HG03108 (cell line): Measurements from ENCODE around the gene EREG.
"Not testable (repeated sequence)": the region's sequence is repeated elsewhere in the genome, so short reads cannot be mapped to it uniquely, and the experiment has no call there.

ENCODE experiments used
- ATAC-seq: cut with Tn5 transposase; IDR thresholded peaks from one replicate; pipeline ENCODE4 v1.9.1; 2021; ENCODE audit warnings: moderate library complexity; ENCODE audit not compliant: unreplicated experiment

Gene EREG

DNA sequence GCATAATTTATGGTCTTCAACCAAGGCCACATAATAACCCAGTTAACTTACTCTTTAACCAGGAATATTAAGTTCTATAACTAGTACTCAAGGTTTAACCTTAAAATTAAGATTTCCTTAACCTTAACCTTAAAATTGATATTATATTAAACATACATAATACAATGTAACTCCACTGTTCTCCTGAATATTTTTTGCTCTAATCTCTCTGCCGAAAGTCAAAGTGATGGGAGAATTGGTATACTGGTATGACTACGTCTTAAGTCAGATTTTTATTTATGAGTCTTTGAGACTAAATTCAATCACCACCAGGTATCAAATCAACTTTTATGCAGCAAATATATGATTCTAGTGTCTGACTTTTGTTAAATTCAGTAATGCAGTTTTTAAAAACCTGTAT, 22.8 kb downstream of the EREG start:
- no peak for ATAC-seq

DNA sequence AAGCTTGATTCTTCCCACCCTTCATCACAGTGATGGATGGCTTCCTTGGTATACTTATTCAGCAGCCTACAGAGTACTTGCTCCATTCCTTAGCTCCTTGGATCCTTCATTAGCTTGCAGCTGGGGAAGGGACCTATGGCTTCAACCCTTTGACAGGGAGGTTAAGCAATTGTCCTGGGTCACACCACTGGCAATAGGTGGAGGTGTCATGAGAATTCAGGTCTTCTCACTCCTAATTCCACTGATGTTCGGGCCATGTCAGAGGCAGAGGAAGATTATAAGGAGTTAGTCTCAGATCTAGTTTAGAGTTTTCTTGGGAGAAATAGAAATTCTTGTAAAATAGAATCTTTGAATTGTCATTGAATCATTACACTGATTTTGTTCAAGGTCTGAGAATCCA, 24.5 kb downstream of the EREG start:
- no peak for ATAC-seq

DNA sequence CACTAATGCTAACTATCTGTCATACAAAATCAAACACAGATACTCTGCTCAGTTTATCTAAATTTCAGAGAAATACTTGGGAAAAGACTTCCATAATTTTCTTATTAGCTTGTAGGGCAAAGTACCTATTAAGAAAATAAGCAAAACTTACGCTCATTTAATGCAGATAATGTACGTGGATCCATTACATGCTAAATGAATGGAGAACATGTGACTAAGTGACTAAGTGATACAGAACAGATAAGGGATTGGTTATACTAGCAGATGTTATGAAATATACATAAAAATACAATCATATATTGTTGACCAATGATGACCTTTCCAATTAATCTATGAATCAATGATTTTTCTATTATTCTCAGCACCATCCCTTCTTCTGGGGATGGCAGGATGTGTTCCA, 25.7 kb downstream of the EREG start:
- no peak for ATAC-seq

DNA sequence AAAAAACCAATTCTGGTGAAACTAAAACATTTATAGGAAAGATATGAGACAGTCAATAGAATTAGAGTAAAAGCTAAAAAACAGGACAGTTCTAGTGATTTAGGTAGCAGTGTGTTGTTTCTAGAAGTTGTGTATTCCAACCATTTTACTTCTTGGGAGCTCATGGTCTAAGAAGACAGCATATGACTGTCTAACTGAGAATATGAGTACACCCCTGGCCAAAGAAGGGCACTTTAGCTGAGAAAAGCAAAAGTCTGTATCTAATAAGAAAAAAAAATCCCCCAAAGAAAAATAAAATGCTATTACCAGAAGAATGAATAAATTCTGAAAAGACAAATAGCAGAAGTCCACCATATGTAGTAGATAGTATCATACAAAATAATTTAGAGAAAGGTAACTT, 26.4 kb downstream of the EREG start:
- no peak for ATAC-seq

DNA sequence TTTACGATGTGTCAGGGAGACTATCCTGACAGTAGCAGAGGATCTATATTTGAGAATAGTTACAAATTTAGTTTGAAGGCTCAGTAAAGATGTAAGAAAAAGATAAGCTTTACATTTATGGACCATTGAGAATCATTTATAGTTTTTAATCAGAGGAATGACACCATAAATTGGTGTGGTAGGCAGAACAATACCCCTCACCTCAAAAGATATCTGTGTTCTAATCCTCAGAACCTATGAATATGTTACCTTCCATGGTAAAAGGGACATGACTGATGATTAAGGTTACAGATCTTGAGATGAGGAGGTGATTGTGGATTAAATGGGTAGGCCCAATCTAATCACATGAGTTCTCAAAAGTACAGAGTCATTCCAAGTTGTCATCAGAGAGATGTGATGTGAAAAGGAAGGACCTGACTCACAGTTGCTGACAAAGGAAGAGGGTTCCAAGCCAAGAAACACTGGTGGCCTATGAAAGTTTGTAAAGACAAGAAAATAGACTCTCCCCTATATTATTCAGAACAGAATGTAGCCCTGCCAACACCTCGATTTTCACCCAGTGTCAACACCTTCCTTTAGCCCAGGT, 27.0 kb downstream of the EREG start:
- ATAC-seq, result no peak

DNA sequence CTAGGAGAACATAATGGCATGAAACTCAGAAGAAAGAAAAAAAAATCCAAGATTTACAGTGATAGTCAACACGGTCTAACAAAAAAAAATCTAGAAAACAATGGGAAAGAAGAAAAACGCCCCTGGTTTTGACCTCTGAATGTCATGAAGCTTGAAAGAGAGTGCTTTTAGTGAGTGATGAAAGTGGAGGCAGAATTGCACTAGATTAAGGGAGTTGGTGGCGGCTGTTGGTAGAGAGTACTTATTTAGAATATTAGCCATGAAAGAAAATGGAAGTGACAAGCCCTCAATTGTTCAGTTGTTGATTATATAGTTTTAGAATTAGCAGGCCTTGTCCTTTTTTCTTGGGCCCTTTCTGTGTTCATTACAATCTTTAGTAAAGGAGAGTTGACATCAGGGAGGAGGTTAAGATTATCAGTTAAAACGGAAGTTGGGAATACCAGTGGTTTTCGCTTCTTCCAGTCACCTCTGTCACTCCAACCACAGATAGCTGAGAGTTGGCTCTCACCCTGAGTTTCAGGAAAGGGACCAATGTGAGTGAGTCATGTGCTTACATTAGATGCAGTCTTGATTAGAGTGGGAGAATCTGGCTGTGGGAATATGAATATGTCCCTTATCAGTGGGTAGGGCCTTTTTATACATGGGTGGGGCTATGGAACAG, 29.7 kb downstream of the EREG start:
- ATAC-seq, result no peak

DNA sequence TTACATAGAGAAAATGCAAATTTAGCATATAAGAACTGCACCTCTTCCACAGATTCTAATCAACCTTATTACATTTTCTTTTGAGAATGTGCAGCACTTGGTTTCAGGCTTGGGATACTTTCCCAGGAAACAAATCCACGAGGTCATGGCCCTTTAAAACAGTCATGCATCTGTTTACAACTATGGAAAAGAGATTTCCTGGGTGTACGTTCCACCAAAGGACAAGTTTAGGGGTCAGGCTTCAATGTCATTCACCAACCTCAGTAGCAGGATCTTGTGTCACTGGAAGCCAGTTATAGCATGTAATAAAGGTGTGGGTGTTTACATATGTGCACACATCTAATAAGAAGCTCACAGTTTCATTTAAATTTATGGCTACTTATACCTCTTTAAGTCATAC, 30.7 kb downstream of the EREG start:
- no peak for ATAC-seq

DNA sequence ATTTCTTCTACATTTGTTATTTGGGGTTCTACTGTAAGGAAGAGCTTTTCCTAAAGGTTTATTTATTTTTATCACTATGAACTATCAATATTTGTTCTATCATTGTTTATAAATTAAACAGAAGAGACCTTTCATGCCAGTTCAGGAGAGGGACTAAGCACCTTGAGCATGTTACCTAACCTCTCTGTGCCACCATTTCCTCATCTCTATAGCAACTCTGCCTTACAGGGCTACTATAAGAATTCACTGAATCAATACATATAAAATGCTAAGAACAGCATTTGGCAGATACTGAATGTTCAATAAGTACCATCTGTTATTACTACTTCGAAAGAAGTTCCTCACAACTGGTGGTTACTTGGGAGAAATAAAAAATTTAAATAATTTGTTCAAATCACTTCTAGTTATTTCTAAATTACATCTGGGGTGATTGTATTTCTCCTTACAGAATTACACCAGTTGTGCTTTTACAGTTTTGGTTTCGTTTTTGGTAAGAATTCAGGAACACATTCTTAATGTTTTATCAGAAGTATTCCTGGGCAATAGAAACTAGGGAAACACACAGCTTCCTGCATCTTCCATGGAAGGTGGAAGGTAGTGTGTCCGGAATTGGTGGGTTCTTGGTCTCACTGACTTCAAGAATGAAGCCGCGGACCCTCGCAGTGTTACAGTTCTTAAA, 32.9 kb downstream of the EREG start:
- ATAC-seq, result no peak

DNA sequence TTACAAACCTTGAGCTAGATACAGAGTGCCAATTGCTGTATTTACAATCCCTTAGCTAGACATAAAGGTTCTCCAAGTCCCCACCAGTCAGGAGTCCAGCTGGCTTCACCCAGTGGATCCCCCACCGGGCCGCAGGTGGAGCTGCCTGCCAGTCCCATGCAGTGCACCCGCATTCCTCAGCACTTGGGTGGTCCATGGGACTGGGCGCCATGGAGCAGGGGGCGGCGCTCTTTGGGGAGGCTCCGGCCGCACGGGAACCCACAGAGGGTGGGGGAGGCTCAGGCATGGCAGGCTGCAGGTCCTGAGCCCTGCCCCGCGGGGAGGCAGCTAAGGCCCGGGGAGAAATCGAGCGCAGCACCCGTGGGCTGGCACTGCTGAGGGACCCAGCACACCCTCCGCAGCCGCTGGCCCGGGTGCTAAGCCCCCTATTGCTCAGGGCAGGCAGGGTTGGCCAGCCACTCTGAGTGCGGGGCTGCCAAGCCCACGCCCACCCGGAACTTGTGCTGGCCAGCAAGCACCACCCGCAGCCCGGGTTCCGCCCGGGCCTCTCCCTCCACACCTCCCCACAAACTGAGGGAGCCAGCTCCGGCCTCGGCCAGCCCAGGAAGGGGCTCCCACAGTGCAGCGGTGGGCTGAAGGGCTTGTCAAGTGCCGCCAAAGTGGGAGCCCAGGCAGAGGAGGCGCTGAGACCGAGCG, 34.1 kb downstream of the EREG start:
- ATAC-seq, result not testable (repeated sequence)

DNA sequence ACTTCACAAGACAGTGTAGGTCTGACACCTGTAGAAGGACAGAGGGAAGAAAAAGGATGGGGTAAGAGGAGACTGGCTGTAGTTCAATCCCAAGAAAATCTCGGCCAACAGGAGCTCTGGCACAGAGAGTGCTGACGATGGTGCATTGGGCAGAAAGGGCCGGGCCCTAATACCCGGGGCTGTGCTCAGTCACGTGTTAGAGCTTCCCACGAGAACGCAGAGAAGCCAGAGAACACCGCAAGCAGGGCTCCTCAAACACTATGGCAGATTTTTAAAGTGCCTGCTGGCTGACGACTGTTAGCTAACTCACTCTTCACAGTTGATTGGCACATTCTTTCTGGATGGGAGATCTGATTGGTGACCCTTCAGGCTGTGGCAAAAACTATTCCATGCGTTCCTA, 35.5 kb downstream of the EREG start:
- no peak for ATAC-seq

DNA sequence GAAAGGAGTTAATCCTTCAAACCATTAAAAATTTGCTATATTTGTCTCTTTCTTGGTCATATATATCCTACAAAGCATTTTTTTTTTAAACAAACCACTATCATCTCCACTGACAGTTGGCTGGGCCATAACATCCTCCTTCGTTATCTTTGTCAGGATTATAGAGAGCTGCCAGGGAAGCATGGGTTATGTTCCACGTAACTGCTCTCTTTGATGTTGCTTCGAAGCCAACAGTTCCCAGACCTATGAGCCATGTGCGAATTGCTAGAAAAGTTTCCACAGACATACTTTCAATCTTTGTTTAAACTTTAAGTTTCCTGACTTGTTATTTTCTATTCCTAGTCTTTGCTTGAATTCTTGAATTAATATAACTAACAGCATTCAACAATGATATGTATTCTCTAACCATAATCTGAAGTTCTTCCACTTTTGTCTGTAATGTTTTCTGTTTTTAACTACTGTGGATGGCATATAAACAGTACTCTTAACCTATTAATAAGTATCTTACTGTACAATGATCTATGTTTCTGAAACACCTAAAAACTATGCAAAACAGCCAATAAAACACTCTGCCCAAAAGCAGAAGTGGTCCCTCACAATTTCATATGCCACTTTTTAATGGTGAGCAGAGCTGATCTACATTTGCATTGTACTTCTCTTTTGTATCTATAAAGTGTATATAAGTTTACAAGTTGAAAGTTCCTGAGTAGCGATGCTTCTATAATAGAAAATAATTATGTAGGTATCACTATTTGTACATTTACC, 37.9 kb downstream of the EREG start:
- peak; percentile 91 for ATAC-seq

DNA sequence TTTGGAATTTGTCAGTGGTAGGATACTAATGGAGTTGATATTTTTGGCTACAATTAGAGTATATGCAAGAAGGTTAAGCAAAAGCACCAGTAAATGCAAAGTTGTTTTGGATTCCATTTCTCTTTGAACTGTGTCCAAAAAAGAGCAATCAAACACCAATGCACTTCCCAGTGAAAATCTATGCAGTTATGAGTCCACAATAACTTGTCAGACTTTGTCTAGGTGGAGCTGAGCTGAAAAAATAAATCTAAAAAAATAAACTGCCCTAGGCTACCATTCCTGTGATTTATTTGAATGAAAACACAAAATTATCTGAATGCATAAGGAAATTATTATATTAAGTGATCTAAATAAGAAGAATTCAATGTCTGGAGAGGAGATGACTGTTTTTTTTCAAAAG, 42.9 kb downstream of the EREG start:
- ATAC-seq, result no peak

DNA sequence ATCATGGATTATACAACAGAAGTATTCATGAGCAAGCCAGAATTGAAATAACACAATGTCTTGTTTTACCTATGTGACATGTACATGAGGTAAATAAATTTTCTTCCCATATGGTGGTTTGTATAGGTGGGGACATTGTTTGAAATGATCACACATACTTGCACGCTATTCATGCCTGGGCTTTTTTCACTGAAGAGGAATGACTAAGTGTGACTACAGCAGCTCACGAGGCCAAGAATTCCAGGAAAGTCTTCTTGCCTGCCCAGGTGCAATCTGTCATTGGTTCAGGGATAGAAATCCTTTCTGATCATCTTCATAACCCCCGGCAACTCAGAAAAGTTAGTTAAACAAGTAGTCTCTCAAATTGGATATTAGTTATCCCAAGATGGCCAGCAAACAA, 43.7 kb downstream of the EREG start:
- no peak for ATAC-seq

DNA sequence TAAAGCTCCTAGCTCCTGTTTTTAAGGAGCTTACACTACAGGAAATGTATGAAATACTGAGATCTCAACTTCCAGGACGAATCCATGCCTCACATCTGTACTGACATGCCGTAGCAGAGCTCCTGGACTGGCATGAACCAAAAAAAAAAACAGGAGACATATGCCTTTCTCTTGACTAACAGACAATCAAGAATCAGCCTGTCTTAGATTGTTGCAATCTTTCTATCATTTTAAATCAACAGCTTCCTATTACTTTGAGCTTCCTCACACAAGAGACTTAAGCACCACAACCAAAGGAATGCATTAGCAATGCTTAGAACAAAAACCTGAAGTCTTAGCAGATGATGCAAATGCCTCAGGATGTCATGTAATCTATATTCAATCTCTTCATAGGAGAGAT, 45.3 kb downstream of the EREG start:
- ATAC-seq, result no peak

DNA sequence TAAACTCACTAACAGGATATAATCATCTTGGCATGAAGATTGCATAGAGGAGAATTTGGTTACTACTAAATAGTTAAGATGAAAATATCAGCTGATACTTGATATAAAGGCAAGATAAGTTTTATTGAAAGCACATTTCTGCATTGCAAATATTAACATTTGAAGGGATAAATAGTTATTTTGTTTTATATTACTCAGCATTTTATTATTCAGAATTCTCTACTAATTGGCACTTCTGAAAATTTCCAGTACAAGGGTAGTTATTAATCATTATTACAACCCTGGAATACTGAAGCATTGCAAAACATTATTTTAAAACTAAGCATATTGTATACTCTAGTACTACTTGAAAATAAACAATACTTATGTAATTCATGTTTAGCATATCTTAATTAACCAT, 47.3 kb downstream of the EREG start:
- ATAC-seq, result no peak

DNA sequence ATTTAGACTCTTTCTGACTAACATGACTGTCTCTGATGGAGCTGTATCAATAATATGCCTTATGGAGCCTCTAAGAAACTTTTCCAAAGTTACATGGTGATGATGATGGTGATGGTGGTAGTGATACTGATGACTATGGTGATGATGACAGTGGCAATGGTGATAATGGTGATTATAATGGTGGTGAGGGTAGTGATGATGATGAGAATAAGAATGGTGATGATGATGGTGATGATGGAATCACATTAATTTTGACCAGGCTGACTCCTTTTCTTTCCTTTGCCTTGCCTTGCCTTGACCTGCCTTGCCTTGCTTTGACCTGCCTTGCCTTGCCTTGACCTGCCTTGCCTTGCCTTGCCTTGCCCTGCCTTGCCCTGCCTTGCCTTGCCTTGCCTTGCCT, 48.3 kb downstream of the EREG start:
- ATAC-seq, result no peak

DNA sequence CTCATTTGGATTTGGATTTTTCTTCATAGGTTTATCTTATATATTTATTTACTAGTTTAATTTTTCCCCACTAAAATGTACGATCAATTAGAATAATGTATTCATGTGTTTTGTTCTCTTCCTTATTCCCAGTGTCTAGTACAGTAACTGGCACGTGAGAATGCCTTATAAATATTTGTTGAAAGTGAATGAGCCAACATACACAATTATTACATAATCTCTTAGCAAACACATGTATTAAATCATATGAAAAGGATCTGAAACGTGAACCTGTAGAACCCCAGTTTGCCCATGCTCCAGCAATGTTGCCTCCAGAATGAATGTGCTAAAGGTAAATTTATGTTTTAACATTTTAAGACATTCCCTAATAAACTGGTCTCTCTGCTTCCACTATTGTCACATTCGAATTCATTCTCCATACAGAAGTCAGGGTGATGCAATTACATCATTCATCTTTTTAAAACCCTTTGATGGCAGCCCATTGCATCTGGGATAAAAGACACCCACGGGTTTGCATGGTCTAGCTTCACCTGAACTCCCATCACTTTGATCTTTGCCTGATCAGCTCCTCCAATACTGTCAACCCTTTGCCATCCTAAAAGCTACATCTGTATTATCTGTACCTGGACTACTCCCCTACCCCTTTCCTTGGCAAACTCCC, 49.3 kb downstream of the EREG start:
- ATAC-seq, result no peak

DNA sequence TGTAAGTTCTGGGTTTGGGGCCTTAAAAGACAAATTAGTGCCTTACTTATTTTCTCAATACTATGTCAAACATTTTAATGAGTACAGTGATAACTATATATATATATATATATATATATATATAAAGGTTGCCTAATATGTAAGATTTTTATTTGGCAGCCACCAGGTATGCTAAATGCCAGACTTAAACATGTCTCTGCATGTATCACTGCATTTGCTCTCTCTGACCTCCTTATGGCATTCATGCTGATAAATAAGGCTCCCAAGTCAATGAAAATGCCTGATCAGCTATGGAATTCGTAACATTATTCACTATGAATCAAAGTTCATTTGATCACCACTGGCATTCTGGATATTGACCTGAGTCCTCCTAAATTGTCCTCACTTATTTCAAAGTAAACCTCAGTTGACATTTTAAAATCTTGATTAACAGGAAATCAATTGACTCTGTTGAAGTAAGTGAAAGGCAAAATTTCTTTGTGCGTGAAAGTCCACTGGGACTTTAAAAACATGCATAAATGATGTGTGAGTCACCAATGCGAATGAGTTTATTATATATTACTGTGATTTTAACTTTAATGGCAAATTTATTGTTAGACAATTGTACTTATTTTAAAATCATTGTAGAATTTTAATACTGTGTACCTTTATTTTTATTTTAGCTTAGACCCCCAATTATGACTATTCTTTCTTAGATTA, 50.8 kb downstream of the EREG start:
- no peak for ATAC-seq

DNA sequence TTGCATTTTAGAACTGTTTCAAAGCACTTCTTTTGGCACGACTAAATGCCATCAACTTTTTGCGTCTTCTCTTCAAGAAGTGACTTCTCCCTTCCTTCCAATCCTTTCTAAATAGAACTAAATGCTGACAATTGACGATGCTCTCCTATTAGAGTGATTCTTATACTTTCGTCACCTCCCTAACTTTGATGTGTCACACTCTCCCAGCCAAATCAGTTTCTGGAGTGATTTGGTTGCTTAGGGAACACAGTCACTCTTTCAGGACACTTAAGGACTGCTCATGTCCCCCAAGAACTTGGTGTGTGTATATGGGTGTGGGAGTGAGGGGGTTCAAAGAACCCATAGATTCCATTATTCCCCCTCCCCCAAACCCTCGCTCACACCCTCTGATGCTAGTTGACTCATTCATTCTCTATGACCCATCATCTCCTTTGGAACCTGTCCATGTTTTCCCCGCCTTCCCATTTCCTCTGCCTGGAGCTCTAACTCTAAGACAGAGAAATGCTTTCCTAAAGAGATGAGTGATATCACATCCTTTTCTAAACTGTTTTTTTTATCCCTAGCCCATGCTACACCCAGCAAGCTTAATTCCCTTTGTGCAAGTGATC, 53.2 kb downstream of the EREG start:
- ATAC-seq, result no peak

DNA sequence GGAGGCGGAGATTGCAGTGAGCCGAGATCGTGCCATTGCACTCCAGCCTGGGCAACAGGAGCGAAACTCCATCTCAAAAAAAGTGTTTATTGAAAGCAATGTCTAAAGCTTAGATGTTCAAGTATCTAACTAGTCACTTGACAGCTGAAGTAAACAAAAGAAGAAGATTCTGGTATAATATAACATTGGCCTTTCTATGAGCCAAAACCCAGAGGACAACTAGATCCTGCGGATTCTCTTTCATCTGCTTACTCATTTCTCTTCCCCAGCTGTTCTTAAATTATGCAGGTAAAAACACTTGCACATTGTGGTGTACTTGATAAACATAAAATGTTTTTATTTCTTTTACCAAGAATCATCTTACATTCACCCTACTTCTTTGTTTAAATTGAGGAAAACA, 55.9 kb downstream of the EREG start:
- no peak for ATAC-seq
